Stimulated activated CD8-positive, alpha-beta memory T cell treated with anti-CD3 and anti-CD28 coated beads, Interleukin-15, amount 100 ng/mL, for 48 hours (primary cell): ENCODE results near the gene ZNF79.

Source experiments
- DNase-seq, 2 donors: peaks; one replicate each; pipeline ENCODE4 v3.0.0-alpha.2; 2020; ENCODE audit warnings: low read depth in 2 of 2

Gene ZNF79

DNA sequence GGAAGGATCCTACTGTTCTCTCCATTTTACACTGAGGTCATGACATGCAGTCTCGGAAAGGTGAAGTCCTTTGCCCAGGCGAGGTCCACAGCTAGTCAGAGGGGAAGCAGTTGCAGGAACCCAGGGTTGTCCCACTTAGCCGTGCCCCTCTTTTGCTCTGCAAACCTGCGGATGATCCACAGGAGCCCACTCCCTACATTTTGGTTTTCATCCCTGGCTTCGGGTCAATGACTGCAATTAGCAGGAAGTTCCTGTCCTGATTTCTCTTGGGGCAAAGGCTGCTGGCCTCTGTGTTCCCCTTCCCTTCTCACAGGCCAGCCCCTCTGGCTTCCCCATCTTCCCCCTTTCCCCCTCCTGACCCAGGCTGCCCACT is 25.9 kb upstream of the ZNF79 start:
- no peak for DNase-seq

DNA sequence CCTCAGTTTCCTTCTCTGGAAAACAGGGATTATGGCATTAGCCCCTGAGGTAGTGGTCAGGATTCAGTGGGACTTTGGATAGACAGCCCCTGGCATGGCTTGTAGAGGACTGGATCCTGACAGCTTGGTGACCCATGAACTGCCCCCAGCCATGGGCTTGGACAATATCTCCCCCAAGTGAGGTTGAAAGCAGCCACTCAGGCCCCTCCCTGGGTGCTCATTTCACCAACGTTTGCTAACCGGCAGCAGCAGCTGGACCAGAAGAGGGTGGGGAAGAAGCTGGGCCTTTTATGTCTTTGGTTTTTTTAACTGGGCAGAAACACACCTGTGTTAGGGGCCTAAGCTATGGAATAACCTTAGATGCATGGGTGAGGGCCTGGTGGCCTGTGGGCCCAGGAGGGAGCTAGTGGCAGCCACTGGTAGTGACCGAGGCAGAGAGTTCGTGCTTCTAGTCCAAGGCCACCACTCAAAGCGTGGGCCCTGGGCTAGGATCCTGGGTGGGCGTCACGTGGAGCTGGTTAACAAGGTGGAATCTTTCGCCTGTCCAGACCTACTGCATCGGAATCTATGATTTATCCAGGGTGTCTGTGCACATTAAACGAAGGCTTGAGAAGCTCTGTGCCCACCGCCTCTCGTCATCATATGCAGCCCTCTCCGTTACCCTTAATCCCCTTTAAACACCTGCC is 25.3 kb upstream of the ZNF79 start:
- DNase-seq: no peak

DNA sequence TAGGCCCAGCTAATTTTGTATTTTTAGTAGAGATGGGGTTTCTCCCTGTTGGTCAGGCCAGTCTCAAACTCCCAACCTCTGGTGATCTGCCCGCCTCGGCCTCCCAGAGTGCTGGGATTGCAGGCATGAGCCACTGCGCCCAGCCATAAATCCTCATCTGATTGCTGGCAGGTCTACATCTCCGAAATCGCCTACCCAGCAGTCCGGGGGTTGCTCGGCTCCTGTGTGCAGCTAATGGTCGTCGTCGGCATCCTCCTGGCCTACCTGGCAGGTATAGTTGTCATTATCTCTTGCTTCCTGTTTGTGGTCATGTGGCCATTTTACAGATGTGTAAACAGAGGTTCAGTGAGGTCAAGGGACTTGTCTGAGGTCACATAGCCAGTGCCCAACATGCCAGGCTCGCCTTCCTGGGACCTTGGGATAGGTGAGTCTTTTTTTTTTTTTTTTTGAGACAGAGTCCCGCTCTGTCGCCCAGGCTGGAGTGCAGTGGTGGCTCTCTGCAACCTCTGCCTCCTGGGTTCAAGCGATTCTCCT is 24.4 kb upstream of the ZNF79 start:
- no peak for DNase-seq

DNA sequence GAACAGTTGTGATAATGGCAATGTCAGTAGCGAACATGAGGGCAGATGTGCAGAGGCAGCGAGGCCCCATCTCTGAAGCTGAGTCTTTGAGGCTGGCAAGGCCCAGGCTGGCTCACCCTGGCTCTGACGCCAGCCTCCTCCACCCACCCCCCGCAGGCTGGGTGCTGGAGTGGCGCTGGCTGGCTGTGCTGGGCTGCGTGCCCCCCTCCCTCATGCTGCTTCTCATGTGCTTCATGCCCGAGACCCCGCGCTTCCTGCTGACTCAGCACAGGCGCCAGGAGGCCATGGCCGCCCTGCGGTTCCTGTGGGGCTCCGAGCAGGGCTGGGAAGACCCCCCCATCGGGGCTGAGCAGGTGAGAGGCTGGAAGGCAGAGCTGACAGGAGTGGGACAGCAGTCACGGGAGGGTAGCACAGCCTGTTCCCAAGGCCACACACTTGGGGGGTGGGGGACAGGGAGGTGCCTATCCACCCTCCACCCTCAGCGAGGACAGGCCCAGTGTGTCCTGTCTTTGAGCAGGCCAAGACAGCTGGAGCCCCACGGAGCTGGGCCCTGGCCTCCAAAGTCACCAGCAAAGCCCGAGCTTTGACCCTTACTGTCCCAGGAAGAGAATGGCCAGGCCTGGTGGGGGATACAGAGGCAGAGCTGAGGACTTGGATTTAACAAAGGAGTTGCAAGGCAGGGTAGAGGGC is 21.6 kb upstream of the ZNF79 start:
- no peak for DNase-seq

DNA sequence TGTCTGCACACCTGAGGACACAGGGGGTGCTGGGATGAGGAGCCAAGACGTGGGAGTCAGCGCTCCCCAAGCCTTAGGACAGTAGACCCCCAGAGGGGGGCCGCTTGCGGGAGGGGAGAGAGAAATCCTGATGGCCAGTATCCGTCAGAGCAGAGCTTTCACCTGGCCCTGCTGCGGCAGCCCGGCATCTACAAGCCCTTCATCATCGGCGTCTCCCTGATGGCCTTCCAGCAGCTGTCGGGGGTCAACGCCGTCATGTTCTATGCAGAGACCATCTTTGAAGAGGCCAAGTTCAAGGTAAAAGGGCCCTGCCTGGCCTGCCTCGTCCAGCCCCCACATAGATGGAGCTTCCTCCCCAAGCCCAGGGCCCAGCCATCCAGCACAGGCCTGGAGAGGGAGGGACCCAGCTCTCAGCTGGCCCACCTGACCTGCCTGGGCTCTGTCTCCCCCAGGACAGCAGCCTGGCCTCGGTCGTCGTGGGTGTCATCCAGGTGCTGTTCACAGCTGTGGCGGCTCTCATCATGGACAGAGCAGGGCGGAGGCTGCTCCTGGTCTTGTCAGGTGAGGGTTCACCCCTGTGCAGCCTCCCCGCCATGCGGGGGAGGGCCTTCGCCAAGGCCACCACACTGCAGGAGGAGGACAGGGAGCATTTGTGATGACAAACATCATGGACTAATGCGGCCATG is 20.5 kb upstream of the ZNF79 start:
- DNase-seq: no peak

DNA sequence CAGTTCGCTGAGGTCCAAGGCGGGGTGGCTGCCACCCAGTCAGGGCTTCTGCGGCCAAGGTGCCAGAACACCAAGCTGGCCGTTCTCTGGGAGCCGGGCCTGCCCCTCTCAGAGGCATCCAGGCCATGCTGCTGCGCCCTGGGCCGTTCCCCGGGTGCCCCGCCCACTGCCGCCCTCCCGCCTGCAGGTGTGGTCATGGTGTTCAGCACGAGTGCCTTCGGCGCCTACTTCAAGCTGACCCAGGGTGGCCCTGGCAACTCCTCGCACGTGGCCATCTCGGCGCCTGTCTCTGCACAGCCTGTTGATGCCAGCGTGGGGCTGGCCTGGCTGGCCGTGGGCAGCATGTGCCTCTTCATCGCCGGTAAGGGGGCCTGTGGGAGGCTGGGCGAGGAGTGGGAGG is 19.6 kb upstream of the ZNF79 start:
- no peak for DNase-seq

DNA sequence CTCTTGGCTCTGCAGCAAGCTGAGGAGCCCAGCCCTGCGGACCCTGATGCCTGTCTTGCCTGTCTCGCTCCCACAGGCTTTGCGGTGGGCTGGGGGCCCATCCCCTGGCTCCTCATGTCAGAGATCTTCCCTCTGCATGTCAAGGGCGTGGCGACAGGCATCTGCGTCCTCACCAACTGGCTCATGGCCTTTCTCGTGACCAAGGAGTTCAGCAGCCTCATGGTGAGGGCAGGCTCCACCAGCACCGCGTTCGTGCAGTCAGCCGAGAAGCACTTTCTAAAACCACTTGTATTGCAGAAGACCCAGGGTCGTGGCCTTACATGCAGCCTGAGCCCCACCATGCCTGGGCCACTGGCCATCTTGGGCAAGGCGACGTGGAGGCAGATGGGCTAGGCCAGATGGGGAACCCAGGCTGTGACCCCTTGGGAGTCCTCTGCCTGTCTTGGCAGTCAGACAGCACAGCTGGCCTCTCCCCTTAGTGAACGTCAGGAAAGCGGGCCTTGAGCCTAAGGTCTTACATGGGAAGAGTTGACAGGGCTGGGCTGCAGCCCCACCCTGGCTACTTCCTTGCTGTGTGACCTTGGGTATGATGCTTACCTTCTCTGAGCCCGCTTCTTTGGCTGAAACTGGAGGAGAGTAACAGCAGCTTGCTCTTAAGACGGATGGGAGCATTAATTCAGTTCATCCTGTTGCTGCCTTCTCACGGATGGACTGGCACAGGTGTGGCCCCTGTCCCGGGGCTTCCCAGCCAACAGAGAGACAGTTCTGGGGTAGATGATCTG is 18.6 kb upstream of the ZNF79 start:
- DNase-seq: no peak

DNA sequence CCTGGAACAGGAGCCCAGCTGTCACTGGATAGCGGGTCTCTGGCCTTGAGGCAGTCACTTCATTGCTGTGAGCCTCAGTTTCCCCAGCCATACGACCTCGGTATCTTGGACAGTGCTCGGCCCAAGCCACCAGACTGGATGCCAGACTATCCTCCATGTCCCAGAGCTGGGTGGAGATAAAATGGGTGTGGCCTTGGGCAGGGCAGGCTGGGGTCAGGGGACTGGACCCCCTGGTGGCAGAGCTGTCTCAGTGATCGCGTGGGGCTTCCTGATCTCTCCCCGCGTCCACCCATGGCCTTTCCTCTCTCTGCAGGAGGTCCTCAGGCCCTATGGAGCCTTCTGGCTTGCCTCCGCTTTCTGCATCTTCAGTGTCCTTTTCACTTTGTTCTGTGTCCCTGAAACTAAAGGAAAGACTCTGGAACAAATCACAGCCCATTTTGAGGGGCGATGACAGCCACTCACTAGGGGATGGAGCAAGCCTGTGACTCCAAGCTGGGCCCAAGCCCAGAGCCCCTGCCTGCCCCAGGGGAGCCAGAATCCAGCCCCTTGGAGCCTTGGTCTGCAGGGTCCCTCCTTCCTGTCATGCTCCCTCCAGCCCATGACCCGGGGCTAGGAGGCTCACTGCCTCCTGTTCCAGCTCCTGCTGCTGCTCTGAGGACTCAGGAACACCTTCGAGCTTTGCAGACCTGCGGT is 17.2 kb upstream of the ZNF79 start:
- DNase-seq: no peak

DNA sequence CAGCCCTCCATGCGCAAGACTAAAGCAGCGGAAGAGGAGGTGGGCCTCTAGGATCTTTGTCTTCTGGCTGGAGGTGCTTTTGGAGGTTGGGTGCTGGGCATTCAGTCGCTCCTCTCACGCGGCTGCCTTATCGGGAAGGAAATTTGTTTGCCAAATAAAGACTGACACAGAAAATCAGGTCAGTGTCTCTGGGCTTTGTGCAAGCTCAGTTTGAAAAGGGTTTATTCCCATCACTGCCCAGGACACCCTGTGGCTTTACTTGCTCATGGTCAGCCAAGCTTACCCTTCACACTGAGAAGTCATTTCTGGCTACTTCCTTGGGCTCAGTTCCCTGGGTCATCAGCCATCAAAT is 16.7 kb upstream of the ZNF79 start:
- DNase-seq: no peak

DNA sequence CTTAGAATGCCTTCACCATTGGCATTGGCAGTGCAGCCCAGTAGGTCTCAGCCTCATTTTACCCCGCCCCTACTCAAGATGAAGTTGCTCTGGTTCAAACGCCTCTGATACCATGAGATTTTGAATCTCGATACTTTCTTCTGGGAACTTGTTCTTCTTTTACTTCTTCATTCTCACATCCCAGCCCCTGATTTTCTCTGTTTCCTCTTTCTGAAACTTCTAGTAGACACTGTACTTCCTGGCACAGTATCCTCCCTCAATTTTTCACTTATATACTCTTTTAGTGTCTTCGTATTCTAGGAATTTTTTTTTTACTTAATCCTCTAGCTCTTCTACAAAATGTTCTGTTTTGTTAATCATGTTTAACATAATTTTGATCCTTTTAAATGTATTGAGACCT is 13.1 kb upstream of the ZNF79 start:
- no peak for DNase-seq

DNA sequence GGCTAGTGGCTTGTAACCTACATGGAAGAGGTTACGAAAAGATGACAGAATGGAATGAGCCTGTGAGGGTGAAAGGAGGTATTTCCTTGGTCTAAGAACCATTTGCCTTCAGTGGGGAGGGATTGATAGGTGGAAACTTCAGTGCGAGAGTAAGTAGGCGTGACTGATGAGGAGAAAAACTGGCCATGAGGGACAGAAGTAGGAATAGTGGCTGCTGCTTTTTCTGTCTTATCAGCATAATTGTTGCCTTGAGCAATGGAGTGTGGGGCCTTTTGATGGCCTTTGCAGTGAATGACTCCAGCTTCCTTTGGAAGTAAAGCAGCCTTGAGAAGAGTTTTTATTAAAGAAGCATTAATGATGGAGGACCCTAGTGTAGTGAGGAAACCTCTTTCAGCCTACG is 9.0 kb upstream of the ZNF79 start:
- DNase-seq: no peak

DNA sequence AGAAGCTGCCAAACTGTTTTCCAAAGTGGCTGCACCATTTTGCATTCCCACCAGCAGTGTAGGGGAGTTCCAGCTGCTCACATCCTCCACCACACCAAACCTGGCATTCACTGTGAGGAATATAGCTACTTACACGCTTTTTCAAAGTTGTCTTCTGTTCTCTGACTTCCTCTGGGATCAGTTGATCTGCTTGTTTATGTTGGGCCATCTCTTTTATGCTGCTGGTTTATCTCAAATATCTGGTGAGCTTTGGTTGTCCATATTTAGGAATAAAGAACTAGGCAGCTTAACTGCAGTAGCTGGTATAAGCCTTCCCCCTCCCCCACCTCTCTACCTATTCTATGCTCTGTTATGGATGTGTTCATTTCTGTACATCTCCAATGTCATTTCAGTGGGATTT is 8.5 kb upstream of the ZNF79 start:
- no peak for DNase-seq

DNA sequence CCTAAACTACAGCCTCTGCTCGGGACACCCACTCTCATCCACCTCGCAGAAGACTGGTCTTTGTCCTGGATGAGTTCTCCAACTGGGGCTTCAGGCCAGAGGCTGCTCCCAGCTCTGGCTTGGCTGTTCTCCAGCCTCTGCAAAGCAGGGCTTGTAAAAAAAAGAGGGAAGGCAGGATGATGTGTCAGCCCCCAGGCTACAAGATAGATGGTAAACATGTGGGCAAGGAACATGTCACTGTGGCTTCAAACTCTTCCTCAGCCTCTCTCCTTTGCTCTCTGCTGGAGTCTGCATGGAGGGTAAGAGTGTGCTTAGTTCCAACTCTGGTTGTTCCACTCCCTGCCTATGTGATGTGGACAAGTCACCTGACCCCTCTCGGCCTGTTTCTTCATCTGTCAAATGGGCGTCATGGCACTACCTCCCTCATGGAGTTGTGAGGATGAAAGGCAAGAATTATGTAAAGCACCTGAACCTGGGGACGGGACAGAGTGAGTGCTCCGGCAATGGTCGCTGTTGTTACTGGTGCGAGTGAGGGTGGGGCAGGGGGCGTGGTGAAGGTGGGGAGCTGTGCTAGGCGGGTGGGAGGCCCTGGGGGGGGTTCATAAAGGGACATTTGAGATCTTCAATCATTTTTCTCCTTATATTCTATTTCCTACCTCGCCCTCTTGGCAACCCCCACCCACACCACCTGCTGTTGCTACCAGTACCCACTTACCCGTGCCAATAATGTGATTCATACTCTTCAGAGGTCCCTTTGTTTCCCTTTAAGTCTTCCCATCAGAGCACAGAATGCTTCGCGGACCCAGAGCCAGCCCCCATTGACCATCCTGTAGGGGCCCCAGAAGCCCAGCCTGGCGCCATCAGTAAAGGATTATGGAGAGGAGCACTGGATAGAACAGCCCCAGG is 6.8 kb upstream of the ZNF79 start:
- DNase-seq: no peak

DNA sequence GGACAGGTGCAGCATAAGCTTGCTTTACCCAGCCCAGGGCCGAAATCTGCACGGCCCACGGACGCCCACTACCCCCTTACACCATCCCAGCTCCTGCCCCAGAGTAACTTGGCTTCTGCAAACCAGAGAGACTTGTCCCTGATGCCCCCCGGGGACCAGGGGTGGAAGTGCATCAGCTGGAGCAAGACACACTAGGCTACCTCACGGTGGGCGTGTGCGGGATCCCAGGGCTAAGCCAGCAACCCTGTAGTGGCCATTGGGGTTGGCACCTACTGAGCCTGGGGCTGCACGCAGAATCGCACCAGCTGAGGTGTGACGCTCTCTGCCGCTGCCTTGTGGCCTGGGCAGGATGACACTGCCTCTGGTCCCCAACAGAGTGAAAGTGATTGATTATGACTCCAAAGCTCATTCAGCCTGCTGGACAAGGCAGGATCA is 6.1 kb upstream of the ZNF79 start:
- DNase-seq: no peak

DNA sequence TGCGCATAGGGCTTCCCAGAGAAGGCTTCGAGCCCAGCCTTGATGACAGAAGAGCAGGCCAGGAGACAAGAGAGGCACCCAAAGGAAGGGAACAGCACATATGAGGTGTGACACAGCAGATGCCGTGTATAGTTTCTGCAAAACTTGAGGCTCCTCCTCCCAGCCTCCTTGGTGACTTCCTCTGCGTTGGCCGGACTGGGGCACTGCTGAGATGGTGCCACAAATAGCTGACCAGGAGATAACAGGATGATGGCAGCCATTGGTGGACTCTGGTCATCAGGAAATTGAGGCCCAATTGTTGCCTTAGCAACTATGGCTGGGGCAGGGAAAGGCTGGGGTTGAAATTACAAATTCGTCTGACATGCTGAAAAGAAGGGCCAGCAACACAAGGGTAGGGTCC is 4.8 kb upstream of the ZNF79 start:
- DNase-seq: no peak

DNA sequence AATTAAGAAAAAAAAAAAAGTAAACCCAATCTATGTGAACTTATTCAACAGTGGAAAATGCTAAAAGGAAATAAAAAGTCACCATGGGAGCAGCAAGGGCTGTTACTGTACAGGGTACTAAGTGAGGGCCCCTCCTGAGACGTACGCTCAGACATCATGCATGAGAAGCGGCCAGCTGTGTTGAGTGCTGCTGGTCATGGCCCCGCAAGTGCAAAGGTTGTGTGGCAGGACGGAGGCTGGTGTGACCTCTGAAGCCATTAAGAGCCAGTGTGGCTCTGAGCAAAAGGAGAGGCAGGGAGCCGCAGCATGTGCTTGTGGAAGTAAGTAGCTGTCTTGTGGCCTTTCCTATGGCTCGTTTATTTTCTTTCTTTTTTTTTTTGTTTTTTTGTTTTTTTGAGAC is 3.1 kb upstream of the ZNF79 start:
- no peak for DNase-seq

DNA sequence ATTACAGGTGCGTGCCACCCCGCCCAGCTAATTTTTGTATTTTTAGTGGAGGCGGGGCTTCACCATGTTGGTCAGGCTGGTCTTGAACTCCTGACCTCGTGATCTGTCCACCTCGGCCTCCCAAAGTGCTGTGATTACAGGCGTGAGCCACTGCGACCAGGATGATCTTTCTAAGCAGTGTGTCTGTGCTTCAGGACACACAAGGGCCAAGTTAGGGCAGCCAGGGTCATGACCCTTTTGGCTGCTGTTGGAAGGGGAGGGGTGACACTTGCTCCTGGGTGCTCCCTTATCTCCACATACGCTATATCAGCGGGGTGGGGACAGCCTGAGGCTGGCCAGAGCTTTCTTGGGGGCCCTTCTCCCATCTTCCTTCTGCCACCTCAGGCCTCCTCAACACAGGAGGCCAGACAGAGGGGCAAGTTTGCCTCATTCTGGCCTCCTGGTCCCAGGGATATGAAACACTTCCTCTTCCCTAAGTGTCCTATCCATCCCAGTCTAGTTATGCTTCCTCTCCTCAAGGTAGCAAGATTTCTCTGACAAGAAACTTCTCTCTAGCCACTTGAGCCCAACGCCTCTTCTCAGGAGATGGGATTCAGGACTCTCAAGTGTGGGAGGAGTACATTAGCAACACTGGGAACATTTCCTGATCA is 1.9 kb upstream of the ZNF79 start:
- no peak for DNase-seq

DNA sequence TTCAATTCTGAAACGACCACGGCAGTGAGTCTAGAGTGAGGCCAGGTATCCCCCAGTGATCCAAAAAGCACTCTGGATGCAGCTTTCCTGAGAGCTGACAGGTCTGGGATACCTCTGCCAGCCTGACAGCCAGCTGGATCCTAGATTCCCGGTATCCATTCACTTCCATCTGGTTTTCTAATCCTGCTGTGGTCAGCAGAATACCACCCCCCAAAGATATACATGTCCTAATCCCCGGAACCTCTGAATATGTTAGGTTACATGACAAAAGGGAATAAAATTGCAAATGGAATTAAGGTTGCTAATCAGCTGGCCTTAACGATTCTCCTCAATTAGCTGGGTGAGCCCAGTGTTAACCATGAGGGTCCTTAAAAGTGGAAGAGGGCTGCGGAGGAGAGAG is 1.4 kb upstream of the ZNF79 start:
- DNase-seq: no peak

DNA sequence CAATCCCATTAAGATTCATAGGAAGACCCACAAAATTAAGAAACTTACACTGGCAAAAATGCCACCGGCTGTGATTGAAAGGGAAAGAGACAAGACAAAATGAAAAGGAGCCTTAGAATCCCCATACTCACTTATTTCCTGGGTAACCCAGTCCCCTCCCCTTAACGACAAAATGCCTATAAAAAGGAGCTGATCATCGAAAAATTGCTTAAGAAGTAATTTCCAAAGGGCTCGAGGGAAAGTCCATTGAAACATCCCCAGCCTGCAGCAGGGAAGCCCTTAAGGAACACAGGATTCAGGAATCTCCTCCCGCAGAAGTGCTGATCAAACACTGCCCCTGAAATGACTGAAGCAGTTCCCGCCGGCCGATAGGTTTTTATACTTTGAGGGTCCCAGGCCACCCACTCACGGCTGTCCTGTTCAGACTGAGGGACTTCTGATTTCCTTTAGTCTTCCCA is 677 bp upstream of the ZNF79 start:
- no peak for DNase-seq

DNA sequence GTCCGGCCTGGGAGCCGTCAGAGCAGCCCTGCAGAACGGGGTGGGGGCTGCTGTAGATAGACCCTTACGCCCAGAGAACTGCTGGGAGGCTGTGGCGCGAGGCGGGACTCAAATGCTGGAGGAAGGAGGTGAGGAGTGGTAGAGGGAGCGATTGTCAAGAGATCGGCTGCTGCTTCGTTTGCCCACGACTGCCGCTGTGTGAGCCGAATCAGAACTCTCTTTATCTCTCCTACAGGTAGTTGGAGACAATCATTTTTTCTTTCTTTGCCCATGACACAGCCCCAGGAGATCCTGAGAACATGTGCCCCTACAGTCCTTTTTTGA is 456 bp downstream of the ZNF79 start:
- no peak for DNase-seq
